Endothelial cell of umbilical vein (primary cell): ENCODE data around the gene RAB24. TPM values are rescaled to one million over a fixed set of nuclear protein-coding genes. Genes with fewer than 3 reads are reported as not detected.

ENCODE experiments used
- BruUV-seq: library from RNA; stranded (reverse); fragments of 400-500 nt; replicated peaks from 2 replicates; lab custom pipeline; 2021; lab: Mats Ljungman, UMichigan
- CTCF ChIA-PET: fragments of 300-600, 350-600 bp; sonication (Branson Sonifier 250); formaldehyde crosslinking; loops from one replicate; lab custom pipeline; 2021; ENCODE audit warnings: antibody characterized with exemption, inconsistent platforms; lab: Charles Lee
- POLR2A ChIA-PET: fragments of 300-600, 350-600 bp; sonication (Branson Sonifier 250); formaldehyde crosslinking; loops from one replicate; lab custom pipeline; 2021; ENCODE audit warnings: antibody characterized with exemption, inconsistent platforms; lab: Charles Lee
- DNase-seq: peaks from one replicate; pipeline ENCODE4 v3.0.0-alpha.2; 2011; ENCODE audit warnings: low read depth, low spot score
- FAIRE-seq: peaks from 2 replicates; lab custom pipeline; 2011; peaks lifted over from hg19 to GRCh38; lab: Jason Lieb, UNC
- H2AFZ ChIP-seq: 2 replicates; pipeline ENCODE4 v1.6.0; 2012; ENCODE audit warnings: low read depth, low read length, control low read depth, inconsistent platforms
- H3K27ac ChIP-seq: 2 replicates; pipeline ENCODE4 v1.5.1; 2011; ENCODE audit warnings: low read depth, mild to moderate bottlenecking, control low read depth, low read length, moderate library complexity; ENCODE audit not compliant: insufficient read depth
- H3K27me3 ChIP-seq, 2 experiments: 2 replicates each; pipeline versions ENCODE4 v1.6.0 to v1.6.1; 2011; ENCODE audit warnings: low read length in 2 of 2, mixed read lengths in 1 of 2; ENCODE audit not compliant: control insufficient read depth in 2 of 2, insufficient read depth in 2 of 2
- H3K36me3 ChIP-seq, 2 experiments: 2 replicates in 1 of 2; 3 replicates in 1 of 2; pipeline ENCODE4 v1.5.1; 2011; ENCODE audit warnings: low read length in 2 of 2, mild to moderate bottlenecking in 1 of 2, moderate library complexity in 1 of 2; ENCODE audit not compliant: control insufficient read depth in 2 of 2, insufficient read depth in 2 of 2; ENCODE audit errors: extremely low read depth in 1 of 2
- H3K4me1 ChIP-seq: 3 replicates; pipeline ENCODE4 v1.5.1; 2011; ENCODE audit warnings: mild to moderate bottlenecking, low read length; ENCODE audit not compliant: control insufficient read depth, insufficient read depth; ENCODE audit errors: extremely low read depth
- H3K4me2 ChIP-seq: 2 replicates; pipeline ENCODE4 v1.6.1; 2011; ENCODE audit warnings: low read length, control low read depth, mixed read lengths; ENCODE audit not compliant: insufficient read depth
- H3K4me3 ChIP-seq, 3 experiments: fragments of 200-600 bp in 1 of 3; sonication (generic), shearing (Covaris generic) in 1 of 3; replicated peaks in 1 of 3; 2 replicates each; pipeline ENCODE4 v1.5.1; 2011 to 2016; ENCODE audit warnings: control low read depth in 3 of 3, low read length in 3 of 3, mild to moderate bottlenecking in 2 of 3, inconsistent platforms in 1 of 3, low read depth in 1 of 3, moderate library complexity in 1 of 3; ENCODE audit not compliant: insufficient read depth in 1 of 3
- H3K79me2 ChIP-seq: 2 replicates; pipeline ENCODE4 v1.6.0; 2012; ENCODE audit warnings: low read length, inconsistent platforms; ENCODE audit not compliant: control insufficient read depth, insufficient read depth
- H3K9ac ChIP-seq: replicated peaks from 2 replicates; pipeline ENCODE3; 2011; ENCODE audit warnings: low read length, control low read depth; ENCODE audit not compliant: insufficient read depth; ENCODE audit errors: extremely low read depth
- H3K9me1 ChIP-seq: replicated peaks from 3 replicates; pipeline ENCODE4 v1.6.0; 2011; ENCODE audit warnings: mild to moderate bottlenecking, low read length; ENCODE audit not compliant: control insufficient read depth, insufficient read depth; ENCODE audit errors: extremely low read depth
- H3K9me3 ChIP-seq: replicated peaks from 2 replicates; pipeline ENCODE4 v1.5.1; 2012; ENCODE audit warnings: low read length, inconsistent platforms; ENCODE audit not compliant: control insufficient read depth, insufficient read depth
- H4K20me1 ChIP-seq: replicated peaks from 2 replicates; pipeline ENCODE3; 2011; ENCODE audit warnings: mild to moderate bottlenecking, low read length; ENCODE audit not compliant: control insufficient read depth, insufficient read depth; ENCODE audit errors: extremely low read depth
- EZH2 ChIP-seq: IDR thresholded peaks from 2 replicates; pipeline ENCODE4 v1.6.1; 2012; ENCODE audit warnings: borderline replicate concordance, low read depth, mild to moderate bottlenecking, moderate library complexity, low read length, inconsistent platforms; ENCODE audit not compliant: severe bottlenecking
- FOS ChIP-seq: IDR thresholded peaks from 2 replicates; pipeline ENCODE4 v1.6.1; 2011; ENCODE audit warnings: mild to moderate bottlenecking, low read length, moderate library complexity, borderline replicate concordance; ENCODE audit not compliant: insufficient read depth
- GATA2 ChIP-seq: IDR thresholded peaks from 2 replicates; pipeline ENCODE4 v1.7.0; 2011; ENCODE audit warnings: low read depth, mild to moderate bottlenecking, moderate library complexity, mixed read lengths, low read length; ENCODE audit not compliant: insufficient read length, insufficient read depth
- JUN ChIP-seq: IDR thresholded peaks from 2 replicates; pipeline ENCODE4 v1.6.1; 2011; ENCODE audit warnings: borderline replicate concordance, low read depth; ENCODE audit not compliant: insufficient read length, insufficient read depth
- MYC ChIP-seq: IDR thresholded peaks from one replicate; pipeline ENCODE4 v1.6.1; 2011; ENCODE audit warnings: mild to moderate bottlenecking, low read depth, low read length
- POLR2A ChIP-seq: IDR thresholded peaks from 2 replicates; pipeline ENCODE4 v1.6.1; 2012; ENCODE audit warnings: low read depth, mild to moderate bottlenecking, control low read depth, low read length
- POLR2AphosphoS5 ChIP-seq: IDR thresholded peaks from 2 replicates; pipeline ENCODE4 v1.6.1; 2012; ENCODE audit warnings: low read depth, mild to moderate bottlenecking, control low read depth, low read length, moderate library complexity; ENCODE audit not compliant: insufficient read depth
- dilution Hi-C: fragments of 300-500 bp; cut with MboI; formaldehyde crosslinking; loops from one replicate; pipeline ENCODE4 v1.15.0; 2019; ENCODE audit warnings: low sequenced_read_pairs; ENCODE audit not compliant: extremely low pct_ligation_motif_present
- intact Hi-C: fragments of 100-400 bp; cut with micrococcal nuclease; formaldehyde crosslinking; loops from one replicate; pipeline ENCODE4 v1.10.0; 2022
- polyA plus RNA-seq, 4 experiments: library from polyadenylated mRNA; depleted of rRNA in 3 of 4; stranded (reverse) in 3 of 4; unstranded in 1 of 4; fragments of >200 nt; gene quantifications; 2 replicates each; pipeline versions ENCODE4 v1.2.1 to v1.2.3, GENCODE V29; 2011 to 2012; ENCODE audit warnings: missing spikeins in 1 of 4
- total RNA-seq: library from RNA; stranded (reverse); gene quantifications from 2 replicates; pipeline ENCODE4 v1.2.3, GENCODE V29; 2021
- TF ChIP-seq, protein P1 (sequence below), 2 donors: IDR thresholded peaks; 1 replicate in 1 of 2; 2 replicates in 1 of 2; pipeline ENCODE4 v1.5.1; 2011; ENCODE audit warnings: low read length in 2 of 2, mild to moderate bottlenecking in 2 of 2, moderate library complexity in 2 of 2, control low read depth in 1 of 2, inconsistent platforms in 1 of 2, low read depth in 1 of 2; ENCODE audit not compliant: insufficient read depth in 1 of 2; ENCODE audit errors: extremely low read depth in 1 of 2
- TF ChIP-seq, protein P2 (sequence below): IDR thresholded peaks from 2 replicates; pipeline ENCODE4 v1.6.1; 2011; ENCODE audit not compliant: insufficient read depth, insufficient read length

The RAB24 gene
- total and polyA plus RNA-seq, 2 donors (not counting 3 experiments of a cell fraction or from before 2014, with no cell fraction given) = 20.7 to 44.0 TPM

DNA sequence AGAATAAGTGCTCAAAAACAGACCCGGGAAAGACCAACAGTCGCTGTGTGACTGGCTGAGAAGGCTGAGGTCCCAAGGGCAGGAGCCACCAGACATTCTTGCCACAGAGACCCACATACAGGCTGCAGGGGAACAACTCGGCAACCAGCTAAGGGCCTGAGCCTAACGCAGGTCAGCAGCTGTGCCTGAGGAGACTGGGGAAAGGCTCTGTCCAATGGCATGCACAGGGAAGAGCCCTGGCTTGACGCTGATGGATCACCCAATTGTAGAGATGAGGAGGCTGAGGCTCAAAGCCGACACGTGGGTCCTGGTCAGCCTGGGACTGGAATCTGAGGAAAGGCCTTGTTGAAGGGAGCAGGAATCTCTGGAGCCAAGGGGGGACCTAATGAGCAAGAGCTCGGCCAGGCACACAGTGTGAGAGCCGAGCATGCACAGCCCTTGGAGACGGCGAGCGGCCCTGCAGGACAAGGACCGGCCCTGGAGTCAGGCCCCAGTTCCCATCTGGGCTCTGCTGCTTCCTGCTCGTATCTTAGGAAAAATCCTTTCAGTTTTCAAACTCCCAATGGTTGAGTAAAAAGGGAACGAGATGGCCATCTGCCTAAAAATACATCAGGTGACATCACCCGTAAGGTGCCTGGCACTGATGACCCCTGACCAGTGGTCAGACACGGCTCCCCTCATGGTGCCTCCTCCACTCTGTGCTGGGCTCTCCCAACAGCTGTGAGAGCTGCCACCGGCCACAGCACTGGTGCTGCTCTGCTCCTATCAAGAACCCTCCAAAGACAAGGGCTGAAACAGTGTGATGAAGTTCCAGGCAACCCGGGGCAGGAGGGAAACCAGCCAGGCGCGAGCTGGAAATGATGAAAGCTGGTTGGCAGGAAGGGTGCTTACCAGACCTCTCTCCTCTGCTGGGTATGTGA is 31.5 kb upstream of the RAB24 start:
- no peaks in the 10 kb centered on the region for H3K9me1 ChIP-seq
- H3K4me3 ChIP-seq = no peak overlapping the region
- H3K9ac ChIP-seq = no peak overlapping the region
- H3K9me3 ChIP-seq = no peaks in the 10 kb centered on the region
- FAIRE-seq = no peak
- dilution Hi-C loops = no loop called here
- CTCF ChIA-PET = interaction anchor here (1.3 to 2.4 kb wide), 3 partner anchors 18 to 55 kb away, joined by 3 to 6 read pairs (median 5); no protein-coding TSS in a partner anchor
- no TSS peak for BruUV-seq
- no peaks in the 10 kb centered on the region for H3K4me1 ChIP-seq
- TF ChIP-seq JUN = no peak
- DNase-seq = no peak
- H3K79me2 ChIP-seq = peaks cover 6% of the 10 kb centered on the region
- no peak overlapping the region for H3K27ac ChIP-seq
- H3K27me3 ChIP-seq = no peaks in the 10 kb centered on the region
- intact Hi-C loops = no loop called here
- H4K20me1 ChIP-seq = no peaks in the 10 kb centered on the region
- POLR2A ChIA-PET = no interaction called here
- H2AFZ ChIP-seq = no peak overlapping the region
- H3K4me2 ChIP-seq = no peak overlapping the region
- H3K36me3 ChIP-seq = peaks cover 0 to 61% of the 10 kb centered on the region in 2 experiments

DNA sequence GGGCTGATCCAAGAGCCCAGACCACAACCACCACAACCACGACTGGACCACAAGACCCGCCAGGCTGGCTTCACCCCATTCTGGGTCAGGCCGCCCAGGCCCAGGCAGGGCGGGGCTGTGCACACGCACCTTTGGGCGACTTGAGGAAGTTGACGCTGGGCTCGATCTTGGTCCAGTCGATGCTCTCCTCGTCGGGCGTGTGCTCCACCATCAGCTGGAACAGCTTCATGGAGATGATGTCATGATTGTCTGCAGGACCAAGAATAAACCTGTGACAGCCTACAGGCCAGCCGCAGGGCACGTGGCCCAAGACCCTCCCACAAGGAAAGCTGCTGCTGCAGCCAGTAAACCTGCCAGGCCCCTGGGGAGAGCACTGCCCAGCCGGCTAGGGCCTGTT is 30.6 kb upstream of the RAB24 start:
- no peak overlapping the region for H3K9ac ChIP-seq
- CTCF ChIA-PET = no interaction called here
- no peak for DNase-seq
- H2AFZ ChIP-seq = no peak overlapping the region
- no peaks in the 10 kb centered on the region for H4K20me1 ChIP-seq
- POLR2A ChIA-PET = no interaction called here
- no peaks in the 10 kb centered on the region for H3K9me3 ChIP-seq
- H3K4me1 ChIP-seq = no peaks in the 10 kb centered on the region
- no peaks in the 10 kb centered on the region for H3K27me3 ChIP-seq
- no peak overlapping the region for H3K4me3 ChIP-seq
- no TSS peak for BruUV-seq
- FAIRE-seq = no peak
- no peak overlapping the region for H3K27ac ChIP-seq
- intact Hi-C loops = no loop called here
- H3K4me2 ChIP-seq = no peak overlapping the region
- TF ChIP-seq POLR2AphosphoS5 (no peak), FOS (no peak), JUN (no peak), MYC (no peak), GATA2 (no peak), POLR2A (no peak), EZH2 (no peak)
- TF ChIP-seq, protein P1, sequence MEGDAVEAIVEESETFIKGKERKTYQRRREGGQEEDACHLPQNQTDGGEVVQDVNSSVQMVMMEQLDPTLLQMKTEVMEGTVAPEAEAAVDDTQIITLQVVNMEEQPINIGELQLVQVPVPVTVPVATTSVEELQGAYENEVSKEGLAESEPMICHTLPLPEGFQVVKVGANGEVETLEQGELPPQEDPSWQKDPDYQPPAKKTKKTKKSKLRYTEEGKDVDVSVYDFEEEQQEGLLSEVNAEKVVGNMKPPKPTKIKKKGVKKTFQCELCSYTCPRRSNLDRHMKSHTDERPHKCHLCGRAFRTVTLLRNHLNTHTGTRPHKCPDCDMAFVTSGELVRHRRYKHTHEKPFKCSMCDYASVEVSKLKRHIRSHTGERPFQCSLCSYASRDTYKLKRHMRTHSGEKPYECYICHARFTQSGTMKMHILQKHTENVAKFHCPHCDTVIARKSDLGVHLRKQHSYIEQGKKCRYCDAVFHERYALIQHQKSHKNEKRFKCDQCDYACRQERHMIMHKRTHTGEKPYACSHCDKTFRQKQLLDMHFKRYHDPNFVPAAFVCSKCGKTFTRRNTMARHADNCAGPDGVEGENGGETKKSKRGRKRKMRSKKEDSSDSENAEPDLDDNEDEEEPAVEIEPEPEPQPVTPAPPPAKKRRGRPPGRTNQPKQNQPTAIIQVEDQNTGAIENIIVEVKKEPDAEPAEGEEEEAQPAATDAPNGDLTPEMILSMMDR (IDR thresholded peaks at IDR 0.05; ENCODE audit: extremely low read depth in 1 of 2, insufficient read depth in 1 of 2, low read depth in 1 of 2, low read length in 2 of 2) = no peak
- TF ChIP-seq, protein P2, sequence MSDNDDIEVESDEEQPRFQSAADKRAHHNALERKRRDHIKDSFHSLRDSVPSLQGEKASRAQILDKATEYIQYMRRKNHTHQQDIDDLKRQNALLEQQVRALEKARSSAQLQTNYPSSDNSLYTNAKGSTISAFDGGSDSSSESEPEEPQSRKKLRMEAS = no peak
- H3K79me2 ChIP-seq = no peaks in the 10 kb centered on the region
- dilution Hi-C loops = no loop called here
- no peaks in the 10 kb centered on the region for H3K9me1 ChIP-seq
- peaks cover 0 to 59% of the 10 kb centered on the region in 2 experiments for H3K36me3 ChIP-seq
